Caco-2 (cell line): Measurements from ENCODE around the gene GPR142. TPM values are rescaled to one million over a fixed set of nuclear protein-coding genes. Genes with fewer than 3 reads are reported as not detected.

ENCODE experiments used
- BruUV-seq: library from RNA; stranded (reverse); fragments of 400-500 nt; replicated peaks from 2 replicates; lab custom pipeline; 2021; lab: Mats Ljungman, UMichigan
- CTCF ChIA-PET: fragments of 300-600 bp; sonication (Branson Sonifier 250); formaldehyde crosslinking; loops from one replicate; lab custom pipeline; 2022; ENCODE audit warnings: antibody characterized with exemption; lab: Charles Lee
- POLR2A ChIA-PET: fragments of 300-600 bp; sonication (Branson Sonifier 250); formaldehyde crosslinking; loops from one replicate; lab custom pipeline; 2022; ENCODE audit warnings: antibody characterized with exemption; lab: Charles Lee
- DNase-seq, 2 experiments: peaks; one replicate each; pipeline versions ENCODE4 v3.0.0 to v3.0.0-alpha.2; 2020 to 2022
- H3K27me3 ChIP-seq: replicated peaks from 2 replicates; pipeline ENCODE4 v1.6.0; 2011; ENCODE audit warnings: low read length; ENCODE audit not compliant: control insufficient read depth, insufficient read depth
- H3K36me3 ChIP-seq: 2 replicates; pipeline ENCODE4 v1.5.1; 2011; ENCODE audit warnings: low read length; ENCODE audit not compliant: control insufficient read depth, insufficient read depth
- H3K4me1 ChIP-seq: fragments of 250-450 bp; sonication (Bioruptor Pico); 2 replicates; pipeline ENCODE4 v1.5.1; 2020; ENCODE audit warnings: mild to moderate bottlenecking
- H3K4me3 ChIP-seq: 2 replicates; pipeline ENCODE4 v1.5.1; 2011; ENCODE audit warnings: low read depth, mild to moderate bottlenecking, control low read depth, low read length
- H3K9me3 ChIP-seq: fragments of 250-450 bp; sonication (Bioruptor Pico); 2 replicates; pipeline ENCODE4 v1.5.1; 2020; ENCODE audit warnings: mild to moderate bottlenecking, moderate library complexity
- H3K27ac Mint-ChIP-seq: one replicate; pipeline ENCODE4 v1.8.0; 2022; ENCODE audit warnings: mixed read lengths; ENCODE audit not compliant: unreplicated experiment
- H3K27me3 Mint-ChIP-seq: one replicate; pipeline ENCODE4 v1.8.0; 2022; ENCODE audit warnings: mixed read lengths; ENCODE audit not compliant: insufficient read depth, unreplicated experiment
- H3K36me3 Mint-ChIP-seq: one replicate; pipeline ENCODE4 v1.8.0; 2022; ENCODE audit warnings: mild to moderate bottlenecking, mixed read lengths; ENCODE audit not compliant: insufficient read depth, unreplicated experiment
- H3K4me1 Mint-ChIP-seq: one replicate; pipeline ENCODE4 v1.8.0; 2022; ENCODE audit warnings: low read depth, mixed read lengths; ENCODE audit not compliant: unreplicated experiment
- H3K4me3 Mint-ChIP-seq: one replicate; pipeline ENCODE4 v1.8.0; 2022; ENCODE audit warnings: mild to moderate bottlenecking, moderate library complexity, mixed read lengths; ENCODE audit not compliant: unreplicated experiment
- H3K9me3 Mint-ChIP-seq: one replicate; pipeline ENCODE4 v1.8.0; 2022; ENCODE audit warnings: mixed read lengths; ENCODE audit not compliant: unreplicated experiment
- CTCF ChIP-seq, 2 experiments: fragments of 200-600 bp in 1 of 2; IDR thresholded peaks; 1 replicate in 1 of 2; 2 replicates in 1 of 2; pipeline versions ENCODE4 v1.5.1 to v1.8.0; 2011 to 2022; ENCODE audit warnings: antibody characterized with exemption in 1 of 2, control low read depth in 1 of 2, inconsistent platforms in 1 of 2, low read depth in 1 of 2, low read length in 1 of 2, mild to moderate bottlenecking in 1 of 2, moderate library complexity in 1 of 2; ENCODE audit not compliant: insufficient read depth in 1 of 2, severe bottlenecking in 1 of 2, unreplicated experiment in 1 of 2
- intact Hi-C: fragments of 100-400 bp; cut with micrococcal nuclease; formaldehyde crosslinking; loops from one replicate; pipeline ENCODE4 v1.10.0; 2022; ENCODE audit not compliant: unreplicated experiment
- total RNA-seq: library from RNA; stranded (reverse); gene quantifications from 2 replicates; pipeline ENCODE4 v1.2.3, GENCODE V29; 2022

Gene GPR142
- total RNA-seq, 1 experiment from 2014 or later = not detected

- CTCF ChIA-PET = no interaction called here
- Mint-ChIP-seq H3K4me1 (peaks cover 20% of the 10 kb centered on the region), H3K27me3 (no peaks in the 10 kb centered on the region), H3K36me3 (peaks cover 6% of the 10 kb centered on the region), H3K9me3 (no peaks in the 10 kb centered on the region), H3K27ac (no peak overlapping the region), H3K4me3 (no peak overlapping the region)
- H3K27me3 ChIP-seq = no peaks in the 10 kb centered on the region
- intact Hi-C loops = no loop called here
- DNase-seq = no peak
- H3K4me1 ChIP-seq = peaks cover 40% of the 10 kb centered on the region
- H3K36me3 ChIP-seq = no peaks in the 10 kb centered on the region
- no peak overlapping the region for H3K4me3 ChIP-seq
- POLR2A ChIA-PET = no interaction called here
- TF ChIP-seq CTCF (IDR thresholded peaks at IDR 0.05; ENCODE audit: insufficient read depth in 1 of 2, low read depth in 1 of 2, low read length in 1 of 2, severe bottlenecking in 1 of 2, unreplicated experiment in 1 of 2) = no peak
- no peaks in the 10 kb centered on the region for H3K9me3 ChIP-seq
- no TSS peak for BruUV-seq
Observed at GRCh38 chr17:74414510-74414909, 47.2 kb downstream of the GPR142 start.

GRCh38 chr17:74415608-74416396 is 48.5 kb downstream of the GPR142 start:
- intact Hi-C loops = no loop called here
- Mint-ChIP-seq H3K36me3 (peaks cover 14% of the 10 kb centered on the region), H3K4me3 (no peak overlapping the region), H3K4me1 (peaks cover 30% of the 10 kb centered on the region), H3K27ac (no peak overlapping the region), H3K9me3 (no peaks in the 10 kb centered on the region), H3K27me3 (no peaks in the 10 kb centered on the region)
- peaks cover 47% of the 10 kb centered on the region for H3K4me1 ChIP-seq
- ChIA-PET POLR2A (no interaction called here), CTCF (interaction anchor here (0.7 to 2.0 kb wide), 2 partner anchors 14 to 1094 kb away, joined by 3 to 6 read pairs; no protein-coding TSS in a partner anchor)
- DNase-seq = no peak
- H3K4me3 ChIP-seq = no peak overlapping the region
- no TSS peak for BruUV-seq
- H3K36me3 ChIP-seq = no peaks in the 10 kb centered on the region
- no peaks in the 10 kb centered on the region for H3K9me3 ChIP-seq
- no peak for TF ChIP-seq CTCF (IDR thresholded peaks at IDR 0.05; ENCODE audit: insufficient read depth in 1 of 2, low read depth in 1 of 2, low read length in 1 of 2, severe bottlenecking in 1 of 2, unreplicated experiment in 1 of 2)
- no peaks in the 10 kb centered on the region for H3K27me3 ChIP-seq

- TF ChIP-seq CTCF (IDR thresholded peaks at IDR 0.05; ENCODE audit: insufficient read depth in 1 of 2, low read depth in 1 of 2, low read length in 1 of 2, severe bottlenecking in 1 of 2, unreplicated experiment in 1 of 2) = no peak
- ChIA-PET POLR2A (interaction anchor here (0.7 kb wide), 1 partner anchor 13 kb away, joined by 3 read pairs; no protein-coding TSS in a partner anchor), CTCF (interaction anchor here (0.7 to 2.0 kb wide), 4 partner anchors 13 to 38 kb away, joined by 3 to 6 read pairs (median 4); no protein-coding TSS in a partner anchor)
- Mint-ChIP-seq H3K27ac (peak overlapping the region; percentile 73), H3K4me3 (no peak overlapping the region), H3K9me3 (no peaks in the 10 kb centered on the region), H3K36me3 (peaks cover 14% of the 10 kb centered on the region), H3K4me1 (peaks cover 30% of the 10 kb centered on the region), H3K27me3 (no peaks in the 10 kb centered on the region)
- H3K27me3 ChIP-seq = no peaks in the 10 kb centered on the region
- no peak overlapping the region for H3K4me3 ChIP-seq
- BruUV-seq = no TSS peak
- intact Hi-C loops = no loop called here
- no peaks in the 10 kb centered on the region for H3K36me3 ChIP-seq
- H3K9me3 ChIP-seq = no peaks in the 10 kb centered on the region
- no peak for DNase-seq
- H3K4me1 ChIP-seq = peaks cover 48% of the 10 kb centered on the region
Observed at GRCh38 chr17:74417178-74418045, 50.1 kb downstream of the GPR142 start.
